ENCODE results near the gene FREM1.

DNA sequence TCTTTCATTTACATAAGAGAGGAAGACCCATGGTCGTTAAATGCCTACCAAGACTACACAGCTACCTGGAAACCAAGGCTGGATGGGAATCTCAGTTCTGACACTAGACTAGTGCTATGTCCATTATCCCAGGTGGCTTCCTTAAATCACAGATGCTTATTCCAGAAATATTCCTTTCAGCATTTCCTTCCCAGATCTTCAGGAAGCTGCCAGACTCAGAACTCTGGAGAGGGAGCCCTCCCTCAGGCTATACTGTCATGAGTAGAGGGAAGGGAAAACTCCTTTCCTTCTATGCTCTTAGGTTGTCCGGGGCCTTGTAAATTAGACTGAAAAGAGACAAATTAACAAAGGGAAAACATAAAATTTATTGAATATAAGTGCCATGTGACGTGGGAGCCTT is 20.8 kb downstream of the FREM1 start:
- TF ChIP-seq, protein P1, sequence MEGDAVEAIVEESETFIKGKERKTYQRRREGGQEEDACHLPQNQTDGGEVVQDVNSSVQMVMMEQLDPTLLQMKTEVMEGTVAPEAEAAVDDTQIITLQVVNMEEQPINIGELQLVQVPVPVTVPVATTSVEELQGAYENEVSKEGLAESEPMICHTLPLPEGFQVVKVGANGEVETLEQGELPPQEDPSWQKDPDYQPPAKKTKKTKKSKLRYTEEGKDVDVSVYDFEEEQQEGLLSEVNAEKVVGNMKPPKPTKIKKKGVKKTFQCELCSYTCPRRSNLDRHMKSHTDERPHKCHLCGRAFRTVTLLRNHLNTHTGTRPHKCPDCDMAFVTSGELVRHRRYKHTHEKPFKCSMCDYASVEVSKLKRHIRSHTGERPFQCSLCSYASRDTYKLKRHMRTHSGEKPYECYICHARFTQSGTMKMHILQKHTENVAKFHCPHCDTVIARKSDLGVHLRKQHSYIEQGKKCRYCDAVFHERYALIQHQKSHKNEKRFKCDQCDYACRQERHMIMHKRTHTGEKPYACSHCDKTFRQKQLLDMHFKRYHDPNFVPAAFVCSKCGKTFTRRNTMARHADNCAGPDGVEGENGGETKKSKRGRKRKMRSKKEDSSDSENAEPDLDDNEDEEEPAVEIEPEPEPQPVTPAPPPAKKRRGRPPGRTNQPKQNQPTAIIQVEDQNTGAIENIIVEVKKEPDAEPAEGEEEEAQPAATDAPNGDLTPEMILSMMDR (IDR thresholded peaks at IDR 0.05) = no peak
- no peak for TF ChIP-seq POLR2AphosphoS5 (IDR thresholded peaks at IDR 0.05; ENCODE audit: insufficient read depth in 1 of 2, low read depth in 1 of 2)
